GM18867 (cell line): ENCODE results near the gene TXK.
A peak's percentile ranks its signal among the peaks of the same experiment; 100 is the strongest.

Source experiments
- ATAC-seq: cut with Tn5 transposase; IDR thresholded peaks from one replicate; pipeline ENCODE4 v1.9.1; 2021; ENCODE audit warnings: mild to moderate bottlenecking, moderate library complexity; ENCODE audit not compliant: unreplicated experiment

TXK gene

GRCh38 chr4:48027653-48028052 is 106.4 kb downstream of the TXK start:
- ATAC-seq, result peak; percentile 85

GRCh38 chr4:48025005-48025404 is 109.0 kb downstream of the TXK start:
- ATAC-seq, result no peak

DNA sequence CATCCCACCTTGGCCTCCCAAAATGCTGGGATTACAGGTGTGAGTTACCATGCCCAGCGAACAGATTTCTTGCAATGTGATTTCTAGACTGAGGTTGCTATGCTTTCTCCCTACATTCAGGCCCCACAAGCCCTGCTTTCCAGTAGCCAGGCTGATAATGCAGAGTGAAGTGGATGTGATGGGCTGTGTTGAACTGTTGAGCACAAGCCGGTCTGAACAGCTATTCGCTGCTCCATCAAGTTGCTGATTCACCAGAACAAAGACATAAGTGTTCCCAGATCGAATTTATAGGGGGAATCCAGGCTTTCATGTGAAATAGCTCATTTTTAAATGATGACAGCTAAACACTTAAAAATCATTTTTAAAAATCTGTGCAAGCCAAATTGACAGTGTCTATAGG is 109.5 kb downstream of the TXK start:
- ATAC-seq, result no peak

- ATAC-seq, result no peak
These were observed 111.8 kb downstream of the TXK start for GRCh38 chr4:48022192-48022799.

DNA sequence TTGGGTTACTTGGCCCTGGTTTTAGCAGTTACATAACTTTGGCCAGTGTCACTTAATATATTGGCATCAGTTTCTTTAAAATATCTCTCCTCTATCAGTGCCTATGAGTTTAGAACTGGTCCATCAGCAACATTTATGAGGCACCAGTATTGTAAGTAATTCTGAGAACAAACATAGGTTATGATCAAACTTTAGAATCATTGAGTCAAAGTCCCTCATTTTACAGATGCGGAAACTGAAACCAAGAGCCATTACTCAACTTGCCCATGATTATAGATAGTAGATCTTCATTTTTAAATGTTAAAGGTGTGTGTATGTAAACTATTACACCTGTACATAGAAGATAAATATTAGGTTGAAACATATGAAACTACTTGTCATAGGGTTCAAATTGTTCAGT is 113.0 kb downstream of the TXK start:
- ATAC-seq, result no peak

DNA sequence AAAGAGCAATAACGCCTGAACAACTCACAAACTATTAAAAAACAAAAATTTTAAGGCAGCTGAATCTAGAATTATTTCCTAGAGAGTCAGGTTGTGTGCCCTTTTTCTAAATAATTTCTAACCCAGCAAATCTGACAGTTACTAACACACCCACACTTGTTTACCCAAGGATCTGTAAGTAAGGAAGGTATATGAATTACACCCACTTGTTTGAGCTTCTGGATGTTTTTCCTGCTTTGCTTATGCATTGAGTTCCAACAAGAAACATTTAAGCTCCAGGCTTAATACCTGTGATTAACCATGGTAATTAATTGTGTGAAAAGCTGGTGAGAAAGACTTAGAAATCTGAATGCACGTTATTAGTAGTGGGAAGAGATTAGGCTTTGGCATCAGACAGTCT is 115.9 kb downstream of the TXK start:
- ATAC-seq, result no peak

- ATAC-seq, result no peak
These were observed 116.9 kb downstream of the TXK start for GRCh38 chr4:48017108-48017571.
